ENCODE data around the gene LRRC51. TPM values are rescaled to one million over a fixed set of nuclear protein-coding genes. Genes with fewer than 3 reads are reported as not detected.

LRRC51 gene
- total and polyA plus RNA-seq, 2 of the 4 experiments (the other 2 are of a cell fraction), result 5.3 to 5.6 TPM

DNA sequence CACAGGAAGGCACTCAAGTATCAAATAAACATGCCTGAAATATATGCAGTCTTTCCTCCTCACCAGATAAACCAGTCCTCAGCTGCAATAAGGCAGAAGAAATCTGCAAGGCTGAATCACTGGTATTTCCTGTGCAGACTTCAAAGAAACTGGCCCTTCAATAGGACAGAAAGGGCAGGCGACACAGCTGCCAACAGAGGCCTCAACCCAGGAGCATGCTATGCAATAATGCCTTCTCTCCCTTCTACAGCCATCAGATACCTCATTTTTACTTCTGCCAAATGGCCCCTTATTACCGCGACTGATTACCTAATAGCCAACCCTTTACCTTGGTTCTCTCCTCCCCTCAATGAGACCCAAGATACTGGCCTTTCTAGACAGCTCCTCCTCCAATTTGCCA lies 8.3 kb upstream of the LRRC51 start:
- H2BK120ac ChIP-seq (ENCODE audit: low read depth, low read length), result peak overlapping the region; percentile 88
- peaks cover 20% of the 10 kb centered on the region for H3K4me1 ChIP-seq (ENCODE audit: control insufficient read depth, insufficient read depth, low read length)
- ChIA-PET CTCF (interaction anchor here (0.6 to 2.4 kb wide), 4 partner anchors 19 to 110 kb away, joined by 3 to 6 read pairs (median 4); no protein-coding TSS in a partner anchor), POLR2A (ENCODE audit: unreplicated experiment) (interaction anchor here (0.8 kb wide), 1 partner anchor 15 kb away, joined by 4 read pairs; no protein-coding TSS in a partner anchor)
- H3K56ac ChIP-seq (ENCODE audit: extremely low read depth, insufficient read depth, low read length), result 0 out of 2 replicates have a peak overlapping the region, but pooled peaks have one; percentile 41
- WGBS, 2 experiments (ENCODE audit: extremely low coverage in 2 of 2, insufficient read length in 1 of 2), result 21% methylated on average over 2 of the region's 3 CpGs; no CpG with 5 or more reads in 1 of the 2 experiments
- H4K8ac ChIP-seq (ENCODE audit: low read depth in 2 of 2, low read length in 2 of 2), result peak overlapping the region in 1 of 2 experiments; percentile 87; a peak in 3 of 4 replicates
- peaks cover 7% of the 10 kb centered on the region; the same call in 1 of the 2 replicates for H4K20me1 ChIP-seq (ENCODE audit: insufficient read depth, low read length)
- peaks cover 16% of the 10 kb centered on the region for H3K9me1 ChIP-seq (ENCODE audit: insufficient read depth, low read length)
- in situ Hi-C loops (cut with MboI; ENCODE audit: low sequenced_read_pairs), result no loop called here
- H4K91ac ChIP-seq (ENCODE audit: insufficient read depth, low read depth, low read length), result peak overlapping the region; percentile 67
- peak; percentile 82 for DNase-seq
- H2BK15ac ChIP-seq (ENCODE audit: low read depth, low read length), result peak overlapping the region; percentile 75; the same call in 1 of the 3 replicates
- peak overlapping the region; percentile 54; the same call in 1 of the 2 replicates for H3K23ac ChIP-seq (ENCODE audit: low read depth, low read length)
- peak overlapping the region; percentile 93 for H2BK5ac ChIP-seq (ENCODE audit: low read depth, low read length, poor library complexity, severe bottlenecking)
- BruUV-seq (replicated peaks), result no TSS peak
- H2AK9ac ChIP-seq (replicated peaks; ENCODE audit: low read depth, low read length, poor library complexity), result peak overlapping the region; percentile 1
- H3K27me3 ChIP-seq (ENCODE audit: control insufficient read depth, insufficient read depth, low read length), result no peaks in the 10 kb centered on the region
- peak; percentile 53; the same call in 1 of the 2 replicates for TF ChIP-seq FOS (IDR thresholded peaks at IDR 0.05; ENCODE audit: low read depth, low read length)
- TF ChIP-seq USF2 (IDR thresholded peaks at IDR 0.05; ENCODE audit: low read depth, low read length), result no peak
- peak; percentile 39; the same call in 1 of the 2 replicates for TF ChIP-seq MXI1 (IDR thresholded peaks at IDR 0.05; ENCODE audit: borderline replicate concordance, low read depth, low read length)
- TF ChIP-seq BHLHE40 (IDR thresholded peaks at IDR 0.05; ENCODE audit: low read depth, low read length), result peak; percentile 70
- peak; percentile 50; the same call in 1 of the 2 replicates for TF ChIP-seq CEBPB (IDR thresholded peaks at IDR 0.05; ENCODE audit: low read depth, low read length)
- TF ChIP-seq, protein P1, sequence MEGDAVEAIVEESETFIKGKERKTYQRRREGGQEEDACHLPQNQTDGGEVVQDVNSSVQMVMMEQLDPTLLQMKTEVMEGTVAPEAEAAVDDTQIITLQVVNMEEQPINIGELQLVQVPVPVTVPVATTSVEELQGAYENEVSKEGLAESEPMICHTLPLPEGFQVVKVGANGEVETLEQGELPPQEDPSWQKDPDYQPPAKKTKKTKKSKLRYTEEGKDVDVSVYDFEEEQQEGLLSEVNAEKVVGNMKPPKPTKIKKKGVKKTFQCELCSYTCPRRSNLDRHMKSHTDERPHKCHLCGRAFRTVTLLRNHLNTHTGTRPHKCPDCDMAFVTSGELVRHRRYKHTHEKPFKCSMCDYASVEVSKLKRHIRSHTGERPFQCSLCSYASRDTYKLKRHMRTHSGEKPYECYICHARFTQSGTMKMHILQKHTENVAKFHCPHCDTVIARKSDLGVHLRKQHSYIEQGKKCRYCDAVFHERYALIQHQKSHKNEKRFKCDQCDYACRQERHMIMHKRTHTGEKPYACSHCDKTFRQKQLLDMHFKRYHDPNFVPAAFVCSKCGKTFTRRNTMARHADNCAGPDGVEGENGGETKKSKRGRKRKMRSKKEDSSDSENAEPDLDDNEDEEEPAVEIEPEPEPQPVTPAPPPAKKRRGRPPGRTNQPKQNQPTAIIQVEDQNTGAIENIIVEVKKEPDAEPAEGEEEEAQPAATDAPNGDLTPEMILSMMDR (conservative IDR thresholded peaks at IDR 0.05; ENCODE audit: low read depth, low read length), result no peak
- no peak for TF ChIP-seq RCOR1 (IDR thresholded peaks at IDR 0.05; ENCODE audit: insufficient replicate concordance, low read length)
- TF ChIP-seq MAFK (IDR thresholded peaks at IDR 0.05; ENCODE audit: low read depth, low read length), result no peak
- no peak for TF ChIP-seq RFX5 (IDR thresholded peaks at IDR 0.05; ENCODE audit: low read depth, low read length)
- 0 out of 2 replicates have a peak, but pooled peaks have one; percentile 10 for TF ChIP-seq RAD21 (IDR thresholded peaks at IDR 0.05; ENCODE audit: low read length)
- TF ChIP-seq CHD1 (IDR thresholded peaks at IDR 0.05; ENCODE audit: low read depth, low read length), result no peak
- peak overlapping the region; percentile 20 for H3K27ac ChIP-seq (ENCODE audit: insufficient read depth, low read length)
- peak overlapping the region; percentile 54 for H3K14ac ChIP-seq (replicated peaks; ENCODE audit: low read depth, low read length)
- peaks cover 31 to 65% of the 10 kb centered on the region in 2 experiments for H3K79me1 ChIP-seq (ENCODE audit: low read depth in 1 of 2, low read length in 2 of 2)
- H2AK5ac ChIP-seq (ENCODE audit: low read depth, low read length), result peak overlapping the region; percentile 66
- peak overlapping the region; percentile 87 for H3K4ac ChIP-seq (ENCODE audit: low read depth, low read length)
- no peak overlapping the region for H3K9ac ChIP-seq (ENCODE audit: low read depth, low read length)
- peak overlapping the region; percentile 16; the same call in 1 of the 2 replicates for H4K5ac ChIP-seq (ENCODE audit: low read depth, low read length)
- peak overlapping the region; percentile 61 for H3K4me2 ChIP-seq (ENCODE audit: low read depth, low read length)
- H3K4me3 ChIP-seq (ENCODE audit: insufficient read depth, low read depth, low read length), result no peak overlapping the region
- H2AFZ ChIP-seq (replicated peaks; ENCODE audit: low read length, poor library complexity), result peak overlapping the region; percentile 69
- no peaks in the 10 kb centered on the region; the same call in 1 of the 2 replicates for H3K36me3 ChIP-seq (ENCODE audit: control insufficient read depth, insufficient read depth, low read length)
- intact Hi-C loops (cut with micrococcal nuclease), result no loop called here
- peak; percentile 80 for ATAC-seq (ENCODE audit: low read depth)
- H3K9me3 ChIP-seq (ENCODE audit: control insufficient read depth, insufficient read depth, low read length), result no peaks in the 10 kb centered on the region
- H2BK20ac ChIP-seq (ENCODE audit: low read depth, low read length), result peak overlapping the region; percentile 89
- peak overlapping the region; percentile 2; the same call in 1 of the 2 replicates for H3K18ac ChIP-seq (ENCODE audit: low read depth, low read length)
- dilution Hi-C loops (cut with HindIII; ENCODE audit: low sequenced_read_pairs, unreplicated experiment), result no loop called here
